Smooth muscle cell (in vitro differentiated cells): ENCODE results near the gene GPR149. TPM values are rescaled to one million over a fixed set of nuclear protein-coding genes. Genes with fewer than 3 reads are reported as not detected.

Experiments
- DNase-seq: peaks from one replicate; lab custom pipeline; 2025; ENCODE audit not compliant: unreplicated experiment; lab: John Stamatoyannopoulos, UW
- H2AFZ ChIP-seq: fragments of 200-600 bp; sonication (generic); 2 replicates; pipeline ENCODE4 v1.6.0; 2016; ENCODE audit warnings: antibody characterized with exemption, low read depth, mild to moderate bottlenecking
- H3F3A ChIP-seq: fragments of 200-600 bp; sonication (generic); 2 replicates; pipeline ENCODE4 v1.6.0; 2017; ENCODE audit warnings: antibody characterized with exemption, low read depth
- H3K27ac ChIP-seq: fragments of 200-600 bp; sonication (generic); 2 replicates; pipeline ENCODE4 v1.5.1; 2016; ENCODE audit warnings: low read depth, mild to moderate bottlenecking
- H3K27me3 ChIP-seq: fragments of 200-600 bp; sonication (generic); 2 replicates; pipeline ENCODE4 v1.6.1; 2016; ENCODE audit warnings: low read depth, mild to moderate bottlenecking
- H3K36me3 ChIP-seq: fragments of 200-600 bp; sonication (generic); 2 replicates; pipeline ENCODE4 v1.5.1; 2016; ENCODE audit warnings: low read depth
- H3K4me1 ChIP-seq: fragments of 200-600 bp; sonication (generic); 2 replicates; pipeline ENCODE4 v1.5.1; 2016; ENCODE audit warnings: low read depth
- H3K4me2 ChIP-seq: fragments of 200-600 bp; sonication (generic); 2 replicates; pipeline ENCODE4 v1.6.0; 2016; ENCODE audit warnings: mild to moderate bottlenecking
- H3K4me3 ChIP-seq: fragments of 200-600 bp; sonication (generic); 2 replicates; pipeline ENCODE4 v1.5.1; 2016; ENCODE audit warnings: mild to moderate bottlenecking
- H3K79me2 ChIP-seq: fragments of 200-600 bp; sonication (generic); 2 replicates; pipeline ENCODE4 v1.6.0; 2016; ENCODE audit warnings: low read depth, mild to moderate bottlenecking
- H3K9ac ChIP-seq: fragments of 200-600 bp; sonication (generic); 2 replicates; pipeline ENCODE4 v1.6.0; 2016; ENCODE audit warnings: low read depth
- H3K9me3 ChIP-seq: fragments of 200-600 bp; sonication (generic); replicated peaks from 2 replicates; pipeline ENCODE4 v1.5.1; 2016; ENCODE audit warnings: low read depth
- H4K20me1 ChIP-seq: fragments of 200-600 bp; sonication (generic); 2 replicates; pipeline ENCODE4 v1.6.0; 2016; ENCODE audit warnings: low read depth
- CTCF ChIP-seq: fragments of 200-600 bp; sonication (generic); IDR thresholded peaks from 2 replicates; pipeline ENCODE4 v1.5.1; 2017; ENCODE audit warnings: borderline replicate concordance, mild to moderate bottlenecking, antibody characterized with exemption; ENCODE audit not compliant: insufficient read depth, poor library complexity, severe bottlenecking
- WGBS: methylation state at CpG from one replicate; pipeline ENCODE4 v1.1.7; 2016; ENCODE audit warnings: low lambda C conversion rate; 5-methylcytosine and 5-hydroxymethylcytosine counted together
- polyA plus RNA-seq: library from polyadenylated mRNA; unstranded; fragments of >200 nt; fragmentation: Nextera tagmentation; extraction: Ambion mirVana; gene quantifications from 2 replicates; pipeline ENCODE4 v1.2.1, GENCODE V29; 2016
- total RNA-seq: library from RNA; depleted of rRNA; stranded (reverse); fragments of >200 nt; gene quantifications from 2 replicates; pipeline ENCODE4 v1.2.3, GENCODE V29; 2014

The GPR149 gene
- total and polyA plus RNA-seq, 2 experiments from 2014 or later, result not detected

DNA sequence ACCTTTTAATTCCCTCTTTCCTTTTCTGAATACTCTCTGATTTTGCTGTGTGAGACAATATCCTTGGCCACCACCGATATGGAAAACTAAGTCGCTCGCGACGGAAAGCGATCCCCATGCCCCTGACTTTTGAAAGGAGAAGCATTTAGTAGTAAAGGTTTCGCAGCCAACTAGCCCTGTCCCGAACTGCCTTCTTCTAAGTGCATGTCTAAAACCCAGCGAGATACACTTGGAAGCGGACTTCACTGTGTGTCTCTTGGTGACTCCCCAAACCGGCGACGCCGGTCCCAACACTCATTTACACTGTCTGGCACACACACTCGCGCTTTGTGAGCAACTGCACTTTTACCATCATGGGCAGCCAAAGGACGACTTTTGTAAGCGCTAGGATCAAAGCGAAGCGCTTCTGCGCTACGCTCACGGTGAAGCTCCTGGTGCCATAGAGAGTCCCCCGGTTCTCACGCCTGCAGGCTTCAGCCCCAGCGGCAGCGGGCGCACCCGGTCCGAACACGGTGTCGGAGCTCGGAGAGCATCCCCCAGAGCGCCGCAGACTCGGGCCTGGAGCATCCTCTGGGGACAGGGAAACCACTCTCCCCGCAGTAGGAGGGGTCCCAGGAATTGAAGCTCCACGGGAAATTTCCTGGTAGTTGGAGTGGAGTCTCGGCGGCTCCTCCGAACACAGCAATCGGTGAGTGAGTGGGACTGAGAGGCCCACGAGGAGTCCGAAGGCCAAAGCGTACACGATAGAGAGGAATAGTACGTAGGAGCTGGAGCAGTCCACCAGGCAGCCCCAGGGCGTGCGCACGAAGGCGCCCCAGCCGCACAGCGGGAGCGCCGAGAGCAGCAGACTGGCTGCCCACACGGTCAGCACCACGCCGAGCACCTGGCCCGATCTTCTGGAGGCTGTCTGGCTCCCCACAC lies 1.4 kb downstream of the GPR149 start:
- H2AFZ ChIP-seq, result peak overlapping the region; percentile 3
- no peaks in the 10 kb centered on the region for H3F3A ChIP-seq
- H3K27me3 ChIP-seq, result peaks cover 70% of the 10 kb centered on the region
- H3K27ac ChIP-seq, result no peak overlapping the region
- no peak for DNase-seq
- peak overlapping the region; percentile 35 for H3K4me3 ChIP-seq
- no peaks in the 10 kb centered on the region for H3K36me3 ChIP-seq
- TF ChIP-seq CTCF, result no peak
- WGBS, result 4% methylated on average over 59 of the region's 59 CpGs
- no peaks in the 10 kb centered on the region for H4K20me1 ChIP-seq
- H3K9me3 ChIP-seq, result no peaks in the 10 kb centered on the region
- H3K4me2 ChIP-seq, result peak overlapping the region; percentile 79
- H3K9ac ChIP-seq, result no peak overlapping the region
- H3K79me2 ChIP-seq, result no peaks in the 10 kb centered on the region
- H3K4me1 ChIP-seq, result peaks cover 4% of the 10 kb centered on the region

DNA sequence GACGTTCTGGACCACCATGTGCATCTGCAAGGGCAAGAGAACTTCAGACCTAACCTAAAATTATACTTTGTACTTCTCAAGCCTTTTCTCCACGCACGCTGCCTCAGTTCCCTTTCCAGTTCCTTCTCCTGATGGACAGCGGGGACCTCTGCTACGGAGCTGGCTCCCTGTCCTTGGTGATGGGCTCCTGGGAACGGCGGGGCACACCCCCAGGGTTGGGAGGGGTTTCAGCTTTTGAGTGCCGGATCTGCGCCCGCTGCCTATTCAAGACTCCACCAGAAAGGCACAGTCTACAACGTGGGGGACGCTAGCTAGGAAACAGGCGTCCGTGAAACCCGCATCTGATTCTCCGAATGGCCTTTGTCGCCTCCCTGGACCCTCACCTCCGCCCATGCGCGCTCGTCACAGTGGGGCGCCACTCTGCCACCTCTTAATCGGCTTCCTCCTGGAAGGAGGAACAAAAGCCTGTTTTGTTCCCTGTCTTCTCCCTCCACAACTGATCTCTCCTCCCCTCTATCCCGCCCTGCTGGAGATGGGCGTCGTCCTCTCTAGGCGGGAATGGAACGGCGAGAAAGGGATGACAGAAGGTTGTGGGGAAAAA lies 2.2 kb downstream of the GPR149 start:
- Histone ChIP-seq H3K4me3 (peak overlapping the region; percentile 35), H3K27ac (no peak overlapping the region), H2AFZ (peak overlapping the region; percentile 3)

DNA sequence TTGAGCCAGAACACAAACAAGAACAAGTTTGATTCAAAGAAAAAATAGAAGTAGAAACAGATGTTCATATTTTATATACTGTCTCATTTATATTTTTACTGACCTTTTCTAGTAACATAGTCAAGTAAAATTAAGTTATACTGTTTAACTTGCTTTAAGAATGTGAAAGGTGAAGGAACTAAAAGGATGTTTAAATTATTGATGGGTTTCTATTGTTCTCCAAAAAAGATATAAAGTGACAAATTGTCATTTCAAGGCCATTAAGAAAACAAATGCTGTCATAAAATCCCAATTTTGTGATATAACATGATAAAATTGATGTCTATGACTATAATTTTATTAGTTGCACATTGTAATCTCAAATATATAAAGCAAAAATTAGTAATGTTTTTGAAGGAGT lies 7.3 kb downstream of the GPR149 start:
- Histone ChIP-seq H3K27ac (no peak overlapping the region), H3K9me3 (no peaks in the 10 kb centered on the region)

More for the DNA sequence above, 2.2 kb downstream of the GPR149 start:
- Histone ChIP-seq H3K9ac (no peak overlapping the region), H3K36me3 (no peaks in the 10 kb centered on the region), H3K79me2 (no peaks in the 10 kb centered on the region), H3K9me3 (no peaks in the 10 kb centered on the region), H3K27me3 (peaks cover 70% of the 10 kb centered on the region), H3F3A (no peaks in the 10 kb centered on the region), H4K20me1 (no peaks in the 10 kb centered on the region), H3K4me1 (peaks cover 4% of the 10 kb centered on the region), H3K4me2 (peak overlapping the region; percentile 79)
- 4% methylated on average over 29 of the region's 29 CpGs for WGBS
- TF ChIP-seq CTCF, result no peak
- DNase-seq, result no peak

More for the DNA sequence above, 7.3 kb downstream of the GPR149 start:
- Histone ChIP-seq H3K4me1 (no peaks in the 10 kb centered on the region), H3K9ac (no peak overlapping the region), H3K36me3 (no peaks in the 10 kb centered on the region), H3K79me2 (no peaks in the 10 kb centered on the region), H2AFZ (no peak overlapping the region), H4K20me1 (no peaks in the 10 kb centered on the region), H3F3A (no peaks in the 10 kb centered on the region), H3K4me3 (no peak overlapping the region), H3K27me3 (peaks cover 30% of the 10 kb centered on the region), H3K4me2 (no peak overlapping the region)
- TF ChIP-seq CTCF, result no peak
- no peak for DNase-seq
